Lung (tissue), 12 donors: Measurements from ENCODE around the gene OLFML2A. TPM values are rescaled to one million over a fixed set of nuclear protein-coding genes. Genes with fewer than 3 reads are reported as not detected.

ENCODE experiments used
- ATAC-seq: fragments of 200-7000 bp; cut with Tn5 transposase; one replicate; pipeline ENCODE4 v1.9.1; 2020; ENCODE audit warnings: moderate number of reproducible peaks; ENCODE audit not compliant: insufficient read depth, low FRiP score
- DNase-seq, 3 donors: peaks; one replicate each; pipeline ENCODE4 v3.0.0-alpha.2; 2013 to 2017
- H3K27ac ChIP-seq, 2 donors: one replicate each; pipeline ENCODE4 v1.5.1; 2013; ENCODE audit warnings: mild to moderate bottlenecking in 2 of 2, moderate library complexity in 2 of 2, control low read depth in 1 of 2, inconsistent platforms in 1 of 2, low read depth in 1 of 2, low read length in 1 of 2
- H3K27me3 ChIP-seq, 3 donors: one replicate each; pipeline ENCODE4 v1.5.1; 2013; ENCODE audit warnings: low read length in 2 of 3; ENCODE audit not compliant: control insufficient read depth in 3 of 3, insufficient read depth in 3 of 3
- H3K36me3 ChIP-seq, 4 donors: one replicate each; pipeline ENCODE4 v1.5.1; 2013; ENCODE audit warnings: low read length in 4 of 4, mild to moderate bottlenecking in 1 of 4, moderate library complexity in 1 of 4; ENCODE audit not compliant: control insufficient read depth in 4 of 4, insufficient read depth in 4 of 4
- H3K4me1 ChIP-seq, 5 donors: one replicate each; pipeline ENCODE4 v1.5.1; 2013; ENCODE audit warnings: low read length in 5 of 5, mild to moderate bottlenecking in 2 of 5, moderate library complexity in 1 of 5; ENCODE audit not compliant: control insufficient read depth in 5 of 5, insufficient read depth in 5 of 5
- H3K4me3 ChIP-seq: one replicate; pipeline ENCODE4 v1.5.1; 2013; ENCODE audit warnings: mild to moderate bottlenecking, control low read depth, moderate library complexity
- H3K9ac ChIP-seq, 2 donors: one replicate each; pipeline ENCODE4 v1.5.1; 2013; ENCODE audit warnings: low read length in 2 of 2, control low read depth in 1 of 2; ENCODE audit not compliant: insufficient read depth in 1 of 2
- H3K9me3 ChIP-seq, 4 donors: one replicate each; pipeline ENCODE4 v1.5.1; 2013; ENCODE audit warnings: low read length in 3 of 4, mild to moderate bottlenecking in 1 of 4, moderate library complexity in 1 of 4; ENCODE audit not compliant: control insufficient read depth in 4 of 4, insufficient read depth in 3 of 4
- WGBS, 2 donors: extraction: QIAGEN DNeasy Blood & Tissue Kit; methylation state at CpG; one replicate each; pipeline ENCODE4 v1.1.7; 2013; 5-methylcytosine and 5-hydroxymethylcytosine counted together
- polyA plus RNA-seq, 2 donors: library from polyadenylated mRNA; stranded (reverse); fragments of 200-250 nt; gene quantifications; one replicate each; pipeline ENCODE4 v1.2.1, GENCODE V29; 2013
- total RNA-seq, 2 donors: library from RNA; depleted of rRNA in 1 of 2; stranded (reverse); fragments of >200 nt in 1 of 2; gene quantifications; one replicate each; pipeline ENCODE4 v1.2.1, GENCODE V29; 2014 to 2021
- TF ChIP-seq, protein P1 (sequence below): IDR thresholded peaks from 2 replicates; pipeline ENCODE4 v1.5.1; 2012; ENCODE audit warnings: mild to moderate bottlenecking; ENCODE audit errors: control extremely low read depth, extremely low read depth
- donor health status: control.
- donor health status: control.
- donor health status: Bipolar disorder and iron deficiency.
- donor health status: healthy.
- donor health status: DM: yes; HTN: yes; CAD: no.

OLFML2A gene
- total and polyA plus RNA-seq, 4 donors, result 2.0 to 56.7 (median 7.5) TPM

DNA sequence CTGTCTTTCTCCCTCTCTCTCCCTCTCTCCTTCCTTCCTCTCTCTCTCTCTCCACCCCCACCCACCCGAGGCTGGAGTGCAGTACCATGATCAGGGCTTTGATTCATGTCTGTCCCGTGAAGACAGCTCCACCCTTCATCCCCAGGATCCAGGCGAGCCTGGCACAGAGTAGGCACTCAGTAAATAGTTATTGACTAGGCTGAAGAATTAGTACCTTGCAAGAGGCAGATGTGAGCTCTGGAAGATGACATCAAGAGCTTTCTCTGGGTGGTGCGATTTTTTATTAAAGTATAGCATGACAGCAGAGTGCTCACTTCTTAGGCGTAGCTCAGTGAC lies 52.4 kb downstream of the OLFML2A start:
- ATAC-seq (no peak), DNase-seq (no peak)
- WGBS, 2 donors, result 47 to 59% methylated on average over 5 of the region's 5 CpGs
- peaks cover 3 to 14% (median 4%) of the 10 kb centered on the region in 5 donors for H3K4me1 ChIP-seq
- H3K9me3 ChIP-seq, result no peaks in the 10 kb centered on the region
- H3K4me3 ChIP-seq, result no peak overlapping the region
- TF ChIP-seq, protein P1, sequence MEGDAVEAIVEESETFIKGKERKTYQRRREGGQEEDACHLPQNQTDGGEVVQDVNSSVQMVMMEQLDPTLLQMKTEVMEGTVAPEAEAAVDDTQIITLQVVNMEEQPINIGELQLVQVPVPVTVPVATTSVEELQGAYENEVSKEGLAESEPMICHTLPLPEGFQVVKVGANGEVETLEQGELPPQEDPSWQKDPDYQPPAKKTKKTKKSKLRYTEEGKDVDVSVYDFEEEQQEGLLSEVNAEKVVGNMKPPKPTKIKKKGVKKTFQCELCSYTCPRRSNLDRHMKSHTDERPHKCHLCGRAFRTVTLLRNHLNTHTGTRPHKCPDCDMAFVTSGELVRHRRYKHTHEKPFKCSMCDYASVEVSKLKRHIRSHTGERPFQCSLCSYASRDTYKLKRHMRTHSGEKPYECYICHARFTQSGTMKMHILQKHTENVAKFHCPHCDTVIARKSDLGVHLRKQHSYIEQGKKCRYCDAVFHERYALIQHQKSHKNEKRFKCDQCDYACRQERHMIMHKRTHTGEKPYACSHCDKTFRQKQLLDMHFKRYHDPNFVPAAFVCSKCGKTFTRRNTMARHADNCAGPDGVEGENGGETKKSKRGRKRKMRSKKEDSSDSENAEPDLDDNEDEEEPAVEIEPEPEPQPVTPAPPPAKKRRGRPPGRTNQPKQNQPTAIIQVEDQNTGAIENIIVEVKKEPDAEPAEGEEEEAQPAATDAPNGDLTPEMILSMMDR, result no peak
- no peaks in the 10 kb centered on the region for H3K36me3 ChIP-seq
- H3K9ac ChIP-seq, result no peak overlapping the region
- H3K27me3 ChIP-seq, result no peaks in the 10 kb centered on the region
- no peak overlapping the region for H3K27ac ChIP-seq

DNA sequence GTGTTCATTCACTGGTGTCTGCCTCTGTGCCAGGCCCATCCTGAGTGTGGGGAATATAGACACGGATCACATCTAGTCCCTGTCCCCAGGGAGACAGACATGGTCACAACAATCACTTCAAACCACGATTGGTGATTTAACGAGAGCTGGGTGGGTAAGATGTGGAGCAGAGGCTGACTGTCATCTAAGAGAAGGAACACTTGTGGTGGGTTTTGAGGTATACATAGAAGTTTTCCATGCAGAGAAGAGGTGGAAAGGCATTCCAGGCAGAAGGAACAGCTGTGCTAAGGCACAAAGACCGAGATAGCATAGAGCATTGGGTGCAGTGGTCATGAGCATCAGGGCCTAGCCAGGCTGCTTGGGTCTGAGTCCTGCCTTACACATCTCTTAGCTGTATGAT lies 53.7 kb downstream of the OLFML2A start:
- DNase-seq (no peak), ATAC-seq (no peak)
- Histone ChIP-seq H3K4me3 (no peak overlapping the region), H3K9me3 (no peaks in the 10 kb centered on the region), H3K27ac (no peak overlapping the region), H3K9ac (no peak overlapping the region), H3K27me3 (no peaks in the 10 kb centered on the region), H3K4me1 (peaks cover 4 to 25% (median 7%) of the 10 kb centered on the region in 5 donors), H3K36me3 (no peaks in the 10 kb centered on the region)
- TF ChIP-seq, protein P1, result no peak
- WGBS, 2 donors, result 69 to 71% methylated on average over 4 of the region's 4 CpGs

DNA sequence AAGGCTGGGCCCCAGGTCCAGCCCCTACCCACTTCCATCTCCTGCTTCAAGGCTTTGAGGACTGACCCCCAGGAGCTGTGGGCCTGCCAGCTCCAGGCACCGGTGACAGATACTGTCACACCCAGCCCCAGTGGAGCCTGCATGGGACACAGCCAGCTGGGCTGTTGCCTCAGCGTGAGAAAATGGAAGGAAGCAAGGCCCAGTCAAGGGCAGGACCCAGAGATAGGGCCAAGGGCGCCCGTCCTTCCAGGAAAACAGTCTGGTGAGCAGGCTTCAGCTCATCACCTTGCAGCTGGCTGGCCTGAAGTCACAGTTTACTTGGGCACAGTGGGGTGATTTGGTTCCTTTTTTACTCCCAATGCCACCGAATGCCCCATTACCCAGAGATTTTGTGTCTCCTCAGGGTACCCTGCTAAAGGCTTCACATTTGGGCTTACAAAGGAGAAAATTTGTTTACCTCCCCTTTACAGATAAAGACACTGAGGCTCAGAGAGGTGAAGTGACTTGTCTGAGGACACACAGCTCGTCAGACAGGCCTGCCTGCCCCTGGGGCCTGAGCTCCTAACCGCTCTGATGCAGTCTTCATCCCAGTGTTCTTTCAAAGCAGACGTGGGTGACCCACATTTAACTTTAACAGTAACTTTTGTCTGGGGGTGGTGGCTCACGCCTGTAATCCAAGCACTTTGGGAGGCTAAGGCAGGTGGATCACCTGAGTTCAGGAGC lies 54.9 kb downstream of the OLFML2A start:
- no peak overlapping the region for H3K9ac ChIP-seq
- TF ChIP-seq, protein P1, result no peak
- H3K27ac ChIP-seq, result peak overlapping the region; percentile 7 to 55
- WGBS, 2 donors, result 43 to 63% methylated on average over 9 of the region's 9 CpGs
- peaks cover 4 to 27% (median 8%) of the 10 kb centered on the region in 5 donors for H3K4me1 ChIP-seq
- H3K4me3 ChIP-seq, result no peak overlapping the region
- no peaks in the 10 kb centered on the region for H3K9me3 ChIP-seq
- ATAC-seq, result no peak
- no peaks in the 10 kb centered on the region for H3K27me3 ChIP-seq
- DNase-seq, result peak in 1 of 3 donors; percentile 48
- H3K36me3 ChIP-seq, result no peaks in the 10 kb centered on the region

DNA sequence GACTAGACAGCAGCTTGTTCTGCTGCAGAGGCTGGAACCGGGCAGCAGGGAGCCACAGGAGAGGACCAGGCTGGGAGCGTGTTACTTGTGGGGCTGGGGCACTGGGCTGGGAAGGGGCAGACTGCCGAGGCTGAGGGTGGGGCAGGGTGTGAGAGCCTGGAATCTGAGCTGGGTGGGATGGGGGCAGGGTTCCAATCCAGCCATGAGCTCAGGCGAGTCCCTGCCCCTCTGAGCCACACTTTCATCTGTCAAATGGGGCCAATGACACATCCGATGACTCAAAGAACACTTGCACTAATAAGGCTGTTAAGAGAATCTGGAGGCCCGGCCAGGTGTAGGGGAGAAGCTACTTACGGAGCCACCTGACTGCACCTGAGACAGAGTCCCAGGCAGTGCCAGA lies 57.7 kb downstream of the OLFML2A start:
- 70 to 85% methylated on average over 7 of the region's 7 CpGs for WGBS, 2 donors
- DNase-seq (no peak), ATAC-seq (no peak)
- no peaks in the 10 kb centered on the region for H3K36me3 ChIP-seq
- peaks cover 4 to 24% (median 8%) of the 10 kb centered on the region in 5 donors for H3K4me1 ChIP-seq
- H3K4me3 ChIP-seq, result no peak overlapping the region
- TF ChIP-seq, protein P1, result no peak
- H3K27ac ChIP-seq, result peak overlapping the region in 1 of 2 donors; percentile 79
- H3K9ac ChIP-seq, result no peak overlapping the region
- no peaks in the 10 kb centered on the region for H3K27me3 ChIP-seq
- H3K9me3 ChIP-seq, result no peaks in the 10 kb centered on the region
